HG03196 (cell line): Measurements from ENCODE around the gene RASL10B.

Experiments
- ATAC-seq: cut with Tn5 transposase; IDR thresholded peaks from one replicate; pipeline ENCODE4 v1.9.1; 2021; ENCODE audit not compliant: unreplicated experiment

RASL10B gene

DNA sequence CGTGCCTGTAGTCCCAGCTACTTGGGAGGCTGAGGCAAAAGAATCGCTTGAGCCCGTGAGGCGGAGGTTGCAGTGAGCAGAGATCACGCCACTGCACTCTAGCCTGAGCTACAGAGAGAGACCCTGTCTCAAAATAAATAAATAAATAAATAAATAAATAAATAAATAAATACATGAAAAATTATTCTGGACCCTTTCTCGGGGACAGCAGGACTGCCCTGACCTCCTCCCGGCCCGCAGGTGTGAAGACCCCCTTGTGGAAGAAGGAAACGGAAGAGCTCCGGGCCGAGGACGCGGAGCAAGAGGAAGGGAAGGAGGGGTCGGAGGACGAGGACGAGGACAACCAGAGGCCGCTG, 32.3 kb downstream of the RASL10B start:
- ATAC-seq = no peak

GRCh38 chr17:35764123-35764991, 32.9 kb downstream of the RASL10B start:
- peak; percentile 80 for ATAC-seq

- no peak for ATAC-seq
Observed at GRCh38 chr17:35765086-35765710, 33.8 kb downstream of the RASL10B start.

- no peak for ATAC-seq
Observed at GRCh38 chr17:35765756-35766488, 34.5 kb downstream of the RASL10B start.

DNA sequence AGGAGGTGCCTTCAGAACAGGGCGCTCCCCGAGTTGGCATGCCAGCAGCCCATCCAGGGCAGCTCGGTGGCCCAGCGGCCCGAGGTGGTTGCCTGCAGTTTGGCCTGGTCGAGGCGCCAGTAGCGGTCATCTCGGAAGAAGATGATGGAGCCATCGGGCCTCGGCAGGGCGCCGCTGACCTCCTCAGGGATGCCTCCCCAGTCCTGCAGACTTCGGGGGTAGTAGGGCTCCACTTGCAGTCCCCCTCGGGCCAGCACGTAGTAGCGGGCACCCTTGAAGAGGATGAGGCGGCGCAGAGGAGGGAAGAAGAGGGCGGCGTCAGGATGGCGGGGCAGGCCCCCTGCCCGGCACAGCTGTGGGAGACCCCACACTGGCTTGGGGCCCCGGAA, 35.0 kb downstream of the RASL10B start:
- no peak for ATAC-seq

- no peak for ATAC-seq
Observed at GRCh38 chr17:35766903-35767510, 35.6 kb downstream of the RASL10B start.

GRCh38 chr17:35768797-35769196, 37.4 kb downstream of the RASL10B start:
- no peak for ATAC-seq

DNA sequence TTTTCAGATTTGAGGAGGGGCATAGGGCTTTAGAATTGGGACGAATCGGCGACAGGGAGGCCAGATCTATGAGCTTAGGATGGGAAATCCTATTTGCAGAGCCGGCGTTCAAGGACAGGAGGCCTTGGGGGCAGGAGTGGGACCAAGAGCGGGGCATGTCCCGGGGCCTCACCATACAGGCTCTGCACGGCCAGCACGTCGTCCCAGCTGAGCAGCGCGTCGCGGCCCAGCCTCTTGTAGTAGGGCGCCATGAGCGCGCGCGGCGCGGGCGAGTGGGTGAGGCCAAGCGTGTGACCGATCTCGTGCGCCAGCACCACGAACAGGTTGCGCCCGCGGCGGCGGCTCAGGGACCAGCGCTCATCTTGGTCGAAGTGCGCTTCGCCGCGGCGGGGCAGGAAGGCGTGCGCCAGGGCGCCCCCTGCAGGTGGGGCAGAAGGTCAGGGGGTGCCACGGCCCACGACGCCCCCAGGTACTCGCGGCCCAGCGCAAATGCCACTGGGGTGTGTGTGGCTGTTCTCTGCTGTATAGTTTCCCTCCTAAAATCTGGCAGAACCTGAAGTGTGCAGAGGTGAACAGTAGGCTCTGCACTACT, 38.6 kb downstream of the RASL10B start:
- no peak for ATAC-seq

- ATAC-seq = no peak
Observed at GRCh38 chr17:35773129-35773528, 41.7 kb downstream of the RASL10B start.

GRCh38 chr17:35773679-35774425, 42.4 kb downstream of the RASL10B start:
- no peak for ATAC-seq

DNA sequence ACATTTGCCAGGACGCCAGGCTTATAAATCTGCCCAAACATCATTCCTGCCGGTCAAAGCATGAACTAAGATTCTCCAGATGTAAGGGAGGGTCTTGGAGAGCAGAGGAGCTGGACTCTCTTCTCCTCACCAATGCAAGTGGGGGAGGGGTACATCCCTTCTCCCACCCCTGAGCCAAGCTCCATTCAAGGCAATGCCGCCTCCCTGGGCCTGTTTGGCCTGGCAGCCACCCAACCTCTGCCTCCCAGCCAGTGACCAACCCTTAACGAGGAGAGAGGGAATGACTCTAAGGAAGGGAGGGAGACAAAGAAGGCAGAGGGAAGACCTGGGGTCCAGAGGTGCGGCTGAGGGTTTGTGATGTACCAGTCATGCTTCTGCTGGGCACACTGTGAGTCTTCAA, 43.1 kb downstream of the RASL10B start:
- ATAC-seq = no peak

DNA sequence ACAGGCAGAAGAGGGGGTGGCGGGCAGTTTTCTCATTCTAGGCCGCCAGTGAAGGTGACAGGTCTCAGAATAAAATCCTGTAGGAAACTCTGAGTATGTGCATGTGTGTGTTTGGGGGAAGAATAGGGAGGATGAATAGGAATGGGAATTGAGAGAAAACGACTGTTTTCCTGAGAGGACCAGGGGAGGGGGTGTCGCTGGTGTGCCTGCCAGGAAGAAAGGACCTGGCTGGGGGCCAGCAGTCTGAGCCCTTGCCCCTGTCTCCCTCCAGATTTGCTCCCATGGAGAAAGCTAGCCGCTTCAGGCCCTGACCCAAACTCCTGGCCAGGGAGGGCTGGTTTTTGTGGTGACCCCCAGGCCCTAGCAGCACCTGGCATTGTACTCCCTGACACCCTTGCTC, 43.6 kb downstream of the RASL10B start:
- ATAC-seq = no peak

DNA sequence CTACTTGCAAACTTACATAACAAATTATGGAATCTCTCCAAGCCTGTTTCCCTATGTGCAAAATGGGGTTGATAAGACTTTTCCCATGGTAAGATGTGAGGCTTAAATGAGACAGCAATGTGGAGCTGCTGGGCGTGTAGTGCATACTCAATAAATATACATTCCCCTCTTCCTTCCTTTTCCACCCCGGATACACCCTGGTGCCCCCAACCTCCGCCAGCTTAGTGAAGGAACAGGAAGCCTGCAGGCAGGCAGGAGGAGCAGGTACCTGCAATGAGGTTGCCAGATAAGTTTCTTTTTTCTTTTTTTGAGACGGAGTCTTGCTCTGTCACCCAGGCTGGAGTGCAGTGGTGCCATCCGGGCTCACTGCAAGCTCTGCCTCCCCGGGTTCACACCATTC, 44.1 kb downstream of the RASL10B start:
- no peak for ATAC-seq

- ATAC-seq = no peak
Observed at GRCh38 chr17:35778641-35779196, 47.3 kb downstream of the RASL10B start.

- ATAC-seq = no peak
Observed at GRCh38 chr17:35780950-35781349, 49.5 kb downstream of the RASL10B start.

GRCh38 chr17:35784895-35785294, 53.5 kb downstream of the RASL10B start:
- no peak for ATAC-seq

DNA sequence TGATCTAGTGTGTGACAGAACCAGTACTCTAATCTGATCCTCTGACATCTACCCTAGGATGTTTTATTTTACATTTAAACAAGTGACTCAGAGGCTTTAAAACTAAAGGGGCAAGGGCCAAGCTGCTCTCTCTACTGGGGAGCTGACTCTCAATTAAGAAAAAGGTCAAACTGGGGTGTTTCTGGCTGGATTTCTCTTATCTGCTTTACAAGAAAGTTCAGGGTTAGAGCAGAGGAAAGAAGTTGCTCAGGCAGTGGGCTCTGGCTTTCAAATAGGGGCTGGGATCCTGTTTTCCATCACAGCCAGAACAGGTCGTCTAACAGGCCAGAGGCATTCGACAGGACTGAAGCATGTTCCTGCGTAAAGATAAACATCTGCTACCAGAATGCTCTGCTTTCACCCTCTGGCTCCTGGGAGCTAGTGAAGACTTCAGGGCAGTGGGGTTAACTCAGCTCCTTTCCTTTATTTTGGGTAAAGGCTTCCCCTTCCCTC, 55.5 kb downstream of the RASL10B start:
- ATAC-seq = no peak

DNA sequence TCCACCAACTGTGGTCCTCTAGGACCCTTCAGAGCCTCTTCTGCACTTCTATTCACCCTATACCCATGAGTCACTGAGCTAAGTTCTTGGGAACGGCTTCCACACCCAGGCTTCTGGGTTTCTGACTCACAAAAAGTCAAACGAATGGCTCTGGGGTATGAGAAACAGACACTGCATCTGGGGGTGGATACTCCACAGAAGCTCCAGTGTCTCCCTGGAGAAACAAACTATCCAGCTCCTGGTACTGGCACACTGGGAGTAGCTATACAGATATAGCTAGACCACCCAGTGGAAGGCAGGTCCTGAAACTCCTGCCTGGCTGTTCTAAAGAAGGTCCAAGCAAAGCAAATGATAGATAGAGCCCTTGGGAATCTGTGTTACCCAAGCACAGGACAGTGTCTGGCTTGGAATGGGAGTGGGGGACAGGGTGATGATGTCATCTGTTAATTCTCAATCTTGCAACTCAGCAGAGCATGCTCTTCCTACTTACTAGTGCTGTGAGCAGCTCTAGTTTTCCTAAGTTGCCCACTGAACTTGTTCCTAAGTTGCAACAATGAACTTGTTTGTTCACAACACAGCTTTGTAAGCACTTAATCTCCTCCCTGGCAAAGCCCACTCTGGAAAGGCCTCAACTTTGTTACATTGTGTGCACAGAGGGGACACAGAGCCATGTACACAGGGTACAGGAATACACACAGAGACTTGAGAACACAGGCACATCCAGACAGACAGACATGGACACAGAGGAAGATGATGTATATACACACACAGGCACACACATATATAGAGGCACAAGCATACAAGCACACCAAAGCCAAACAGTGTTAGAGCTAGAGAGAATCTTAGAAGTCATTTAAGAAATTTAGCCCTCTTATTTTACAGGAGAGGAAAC, 57.3 kb downstream of the RASL10B start:
- no peak for ATAC-seq

- ATAC-seq = no peak
Observed at GRCh38 chr17:35790841-35791240, 59.4 kb downstream of the RASL10B start.
